HG03571 (cell line): ENCODE measurements around the gene PRR13.
"Not testable (repeated sequence)": the region's sequence is repeated elsewhere in the genome, so short reads cannot be mapped to it uniquely, and the experiment has no call there.

Experiments used
- ATAC-seq: cut with Tn5 transposase; IDR thresholded peaks from one replicate; pipeline ENCODE4 v1.9.1; 2021; ENCODE audit not compliant: unreplicated experiment

The PRR13 gene

GRCh38 chr12:53435326-53435725 is 6.2 kb upstream of the PRR13 start:
- not testable (repeated sequence) for ATAC-seq

- ATAC-seq, result not testable (repeated sequence)
Measured at GRCh38 chr12:53439582-53439981, 2.0 kb upstream of the PRR13 start.

GRCh38 chr12:53443955-53444354 is 2.4 kb downstream of the PRR13 start:
- no peak for ATAC-seq

GRCh38 chr12:53444593-53445325 is 3.2 kb downstream of the PRR13 start:
- ATAC-seq, result not testable (repeated sequence)

GRCh38 chr12:53450936-53451335 is 9.4 kb downstream of the PRR13 start:
- no peak for ATAC-seq

GRCh38 chr12:53451661-53452158 is 10.2 kb downstream of the PRR13 start, which contains the start of gene PCBP2:
PCBP2 (plus strand) TSS chr12:53452102; CDS start chr12:53454801, 2,699 bp downstream.
- ATAC-seq, result peak; percentile 94

GRCh38 chr12:53452159-53453077 is 10.9 kb downstream of the PRR13 start:
- no peak for ATAC-seq

GRCh38 chr12:53453953-53454640 is 12.6 kb downstream of the PRR13 start:
- ATAC-seq, result no peak

- ATAC-seq, result no peak
Measured at GRCh38 chr12:53454707-53455106, 13.2 kb downstream of the PRR13 start.

- no peak for ATAC-seq
Measured at GRCh38 chr12:53456654-53457366, 15.3 kb downstream of the PRR13 start.

GRCh38 chr12:53459097-53459496 is 17.6 kb downstream of the PRR13 start:
- ATAC-seq, result no peak

GRCh38 chr12:53461059-53461458 is 19.5 kb downstream of the PRR13 start:
- no peak for ATAC-seq

GRCh38 chr12:53461591-53461990 is 20.1 kb downstream of the PRR13 start:
- no peak for ATAC-seq

- no peak for ATAC-seq
Measured at GRCh38 chr12:53462935-53463334, 21.4 kb downstream of the PRR13 start.

GRCh38 chr12:53463802-53464560 is 22.4 kb downstream of the PRR13 start:
- ATAC-seq, result no peak

- ATAC-seq, result no peak
Measured at GRCh38 chr12:53464685-53465418, 23.3 kb downstream of the PRR13 start.

- ATAC-seq, result no peak
Measured at GRCh38 chr12:53465679-53466078, 24.1 kb downstream of the PRR13 start.

- ATAC-seq, result no peak
Measured at GRCh38 chr12:53466640-53467039, 25.1 kb downstream of the PRR13 start.

GRCh38 chr12:53467082-53467481 is 25.5 kb downstream of the PRR13 start:
- ATAC-seq, result no peak
